Breast epithelium (tissue), 4 donors: ENCODE measurements around the gene GATA6. TPM values are rescaled to one million over a fixed set of nuclear protein-coding genes. Genes with fewer than 3 reads are reported as not detected.

Experiments
- DNase-seq, 2 donors: peaks; one replicate each; pipeline ENCODE4 v3.0.0-alpha.2; 2019; ENCODE audit warnings: low spot score in 2 of 2
- H3K27ac ChIP-seq, 2 donors: fragments of 200-600 bp; sonication (generic) in 1 of 2; one replicate each; pipeline ENCODE4 v1.5.1; 2016 to 2019; ENCODE audit warnings: mild to moderate bottlenecking in 1 of 2
- H3K27me3 ChIP-seq, 2 donors: fragments of 200-600 bp; sonication (generic) in 1 of 2; one replicate each; pipeline versions ENCODE4 v1.5.1 to v1.6.0; 2017 to 2019; ENCODE audit warnings: control low read depth in 1 of 2, mild to moderate bottlenecking in 1 of 2
- H3K36me3 ChIP-seq: fragments of 200-600 bp; one replicate; pipeline ENCODE4 v1.5.1; 2019
- H3K4me1 ChIP-seq, 2 donors: fragments of 200-600 bp; sonication (generic); one replicate each; pipeline ENCODE4 v1.5.1; 2016 to 2019; ENCODE audit warnings: control low read depth in 1 of 2
- H3K4me3 ChIP-seq, 3 donors: fragments of 200-600 bp; sonication (generic); 1 replicate in 2 of 3; 2 replicates in 1 of 3; pipeline ENCODE4 v1.5.1; 2016 to 2019; ENCODE audit warnings: mild to moderate bottlenecking in 3 of 3, moderate library complexity in 2 of 3
- H3K9me3 ChIP-seq, 2 donors: fragments of 200-600 bp; sonication (generic) in 1 of 2; one replicate each; pipeline ENCODE4 v1.5.1; 2016 to 2019; ENCODE audit warnings: control low read depth in 1 of 2
- CTCF ChIP-seq, 3 donors: fragments of 450-650 bp; IDR thresholded peaks; one replicate each; pipeline ENCODE4 v1.5.1; 2016 to 2017; ENCODE audit warnings: antibody characterized with exemption in 3 of 3, mild to moderate bottlenecking in 3 of 3, moderate library complexity in 3 of 3
- POLR2A ChIP-seq: fragments of 450-650 bp; IDR thresholded peaks from one replicate; pipeline ENCODE4 v1.6.1; 2016; ENCODE audit warnings: antibody characterized with exemption, mild to moderate bottlenecking, moderate library complexity
- POLR2AphosphoS5 ChIP-seq, 3 donors: sonication (generic); formaldehyde crosslinking; IDR thresholded peaks; one replicate each; pipeline ENCODE4 v1.6.1; 2017; ENCODE audit warnings: antibody characterized with exemption in 3 of 3
- intact Hi-C: fragments of 100-400 bp; cut with DNase I; formaldehyde crosslinking; loops from one replicate; pipeline ENCODE4 v1.15.1; 2023; ENCODE audit warnings: low total_unique reads
- total RNA-seq, 3 donors: library from RNA; depleted of rRNA; stranded (reverse); fragments of >200 nt; gene quantifications; one replicate each; pipeline ENCODE4 v1.1.0, GENCODE V29; 2016

The GATA6 gene
- total RNA-seq, 3 donors from 2014 or later = 3.0 to 11.1 (median 11.0) TPM

DNA sequence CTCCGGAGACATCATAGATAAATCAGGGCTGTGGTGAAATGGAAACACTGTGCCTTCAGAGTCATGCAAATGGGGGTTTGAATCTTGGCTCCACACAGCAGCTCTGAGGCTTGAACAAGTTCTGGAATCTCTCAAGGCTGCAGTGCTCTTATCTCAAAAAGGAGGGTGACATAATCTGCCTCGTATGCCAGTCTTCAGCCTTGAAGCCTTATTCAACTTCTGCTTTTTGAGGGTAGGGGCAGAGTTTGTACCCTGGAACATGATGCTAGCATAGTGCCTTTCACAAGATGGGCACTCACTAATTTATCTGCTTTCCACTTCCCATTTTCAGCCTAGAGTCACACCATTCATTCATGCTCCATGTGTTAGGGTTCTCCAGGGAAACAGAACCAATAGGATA, 42.3 kb downstream of the GATA6 start:
- no peak overlapping the region for H3K4me3 ChIP-seq
- TF ChIP-seq POLR2A (no peak), CTCF (IDR thresholded peaks at IDR 0.05) (no peak), POLR2AphosphoS5 (IDR thresholded peaks at IDR 0.05) (no peak)
- DNase-seq = no peak

GRCh38 chr18:22213333-22213973, 44.1 kb downstream of the GATA6 start:
- peak overlapping the region; percentile 56 to 61 for H3K27ac ChIP-seq
- TF ChIP-seq POLR2AphosphoS5 (IDR thresholded peaks at IDR 0.05) (no peak), POLR2A (no peak), CTCF (IDR thresholded peaks at IDR 0.05) (no peak)
- intact Hi-C loops = no loop called here
- H3K4me3 ChIP-seq = no peak overlapping the region
- H3K27me3 ChIP-seq = no peaks in the 10 kb centered on the region
- no peak for DNase-seq
- no peaks in the 10 kb centered on the region for H3K9me3 ChIP-seq
- no peaks in the 10 kb centered on the region for H3K36me3 ChIP-seq
- H3K4me1 ChIP-seq = no peaks in the 10 kb centered on the region

More for the DNA sequence above, 42.3 kb downstream of the GATA6 start:
- intact Hi-C loops = no loop called here
- Histone ChIP-seq H3K27me3 (no peaks in the 10 kb centered on the region), H3K9me3 (no peaks in the 10 kb centered on the region), H3K36me3 (no peaks in the 10 kb centered on the region), H3K27ac (no peak overlapping the region), H3K4me1 (no peaks in the 10 kb centered on the region)

DNA sequence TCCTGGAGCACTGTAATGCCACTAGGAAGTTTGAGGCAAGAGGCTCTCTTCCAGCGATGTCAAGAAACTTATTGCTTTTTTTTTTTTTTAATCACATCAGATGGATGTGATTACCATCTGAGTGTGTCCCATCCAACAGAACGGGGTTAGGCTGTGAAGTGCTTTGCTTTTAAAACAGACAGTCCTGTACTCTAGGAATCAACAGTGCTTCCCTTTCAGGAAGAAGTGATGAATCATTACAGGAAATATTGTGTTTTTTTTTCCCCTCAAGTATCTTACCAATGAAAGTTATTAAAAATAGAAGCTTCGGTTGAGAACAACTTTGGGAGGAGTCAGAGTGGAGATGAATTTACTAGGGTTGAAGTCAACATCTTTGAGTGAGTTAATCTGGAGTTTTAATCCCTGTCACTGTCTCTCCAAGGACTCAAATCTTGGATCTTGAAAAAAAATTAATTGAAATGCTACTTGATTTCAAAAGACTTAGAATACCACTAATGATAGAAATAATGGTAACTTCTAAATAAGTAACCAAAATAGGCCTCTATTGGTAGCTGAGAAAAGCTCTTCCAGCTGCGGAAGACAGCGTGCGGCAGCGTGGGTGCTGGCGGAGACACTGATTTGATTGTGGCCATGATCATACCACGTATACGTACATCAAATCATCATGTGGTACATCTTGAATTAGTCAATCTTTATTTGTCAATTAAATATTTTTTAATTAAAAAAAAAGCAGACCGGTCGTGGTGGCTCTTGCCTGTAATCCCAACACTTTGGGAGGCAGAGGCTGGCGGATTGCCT, 45.5 kb downstream of the GATA6 start:
- Histone ChIP-seq H3K4me1 (no peaks in the 10 kb centered on the region), H3K36me3 (no peaks in the 10 kb centered on the region), H3K27ac (peak overlapping the region in 1 of 2 donors; percentile 9), H3K9me3 (no peaks in the 10 kb centered on the region), H3K4me3 (no peak overlapping the region), H3K27me3 (no peaks in the 10 kb centered on the region)
- DNase-seq = no peak
- TF ChIP-seq POLR2A (no peak), POLR2AphosphoS5 (IDR thresholded peaks at IDR 0.05) (no peak), CTCF (IDR thresholded peaks at IDR 0.05) (no peak)
- intact Hi-C loops = no loop called here

DNA sequence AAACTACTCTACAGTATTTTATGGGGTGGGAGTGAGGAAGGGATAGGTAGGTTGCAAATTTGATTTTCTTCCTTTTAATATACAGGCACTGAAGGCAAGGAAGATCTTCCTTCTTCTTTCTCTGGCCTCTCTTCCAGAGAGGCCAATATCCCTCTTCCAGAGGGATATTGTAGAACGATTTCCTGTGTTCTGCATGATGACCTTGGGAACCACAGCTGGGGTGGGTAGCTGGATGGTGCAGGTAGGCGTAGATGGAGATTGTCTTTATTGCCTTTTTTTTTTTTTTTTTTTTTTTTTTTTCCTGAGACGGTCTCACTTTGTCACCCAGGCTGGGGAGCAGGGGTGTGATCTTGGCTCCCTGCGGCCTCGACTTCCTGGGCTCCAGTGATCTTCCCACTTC, 49.4 kb downstream of the GATA6 start:
- no peak for TF ChIP-seq CTCF (IDR thresholded peaks at IDR 0.05)
- no peak for TF ChIP-seq POLR2A
- H3K36me3 ChIP-seq = no peaks in the 10 kb centered on the region
- intact Hi-C loops = no loop called here
- H3K9me3 ChIP-seq = no peaks in the 10 kb centered on the region
- H3K27ac ChIP-seq = no peak overlapping the region
- DNase-seq = no peak
- no peaks in the 10 kb centered on the region for H3K27me3 ChIP-seq
- H3K4me3 ChIP-seq = no peak overlapping the region
- no peaks in the 10 kb centered on the region for H3K4me1 ChIP-seq
